GM19023 (cell line): Measurements from ENCODE around the gene PDE7B.

Source experiments
- ATAC-seq: cut with Tn5 transposase; IDR thresholded peaks from one replicate; pipeline ENCODE4 v1.9.1; 2021; ENCODE audit warnings: mild to moderate bottlenecking, moderate library complexity; ENCODE audit not compliant: unreplicated experiment

Gene PDE7B

DNA sequence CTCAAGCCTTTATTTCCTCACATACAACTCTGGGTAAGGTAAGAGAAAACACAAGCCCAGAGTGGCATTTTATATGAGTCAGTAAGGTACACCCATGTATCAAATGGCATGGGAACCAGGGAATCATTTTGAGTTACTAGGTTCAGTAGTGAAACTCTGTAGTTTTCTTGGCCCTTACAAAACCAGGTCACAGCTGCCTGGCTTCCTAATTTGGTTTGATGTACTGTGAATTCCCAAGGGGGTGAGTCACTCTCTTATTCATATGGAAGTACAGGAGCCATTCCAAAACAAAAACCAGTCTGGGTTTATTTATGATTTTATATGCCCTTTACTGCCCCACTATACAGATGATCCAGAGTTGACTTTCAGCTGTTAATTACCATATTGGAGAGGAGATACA is 70.7 kb downstream of the PDE7B start:
- no peak for ATAC-seq

DNA sequence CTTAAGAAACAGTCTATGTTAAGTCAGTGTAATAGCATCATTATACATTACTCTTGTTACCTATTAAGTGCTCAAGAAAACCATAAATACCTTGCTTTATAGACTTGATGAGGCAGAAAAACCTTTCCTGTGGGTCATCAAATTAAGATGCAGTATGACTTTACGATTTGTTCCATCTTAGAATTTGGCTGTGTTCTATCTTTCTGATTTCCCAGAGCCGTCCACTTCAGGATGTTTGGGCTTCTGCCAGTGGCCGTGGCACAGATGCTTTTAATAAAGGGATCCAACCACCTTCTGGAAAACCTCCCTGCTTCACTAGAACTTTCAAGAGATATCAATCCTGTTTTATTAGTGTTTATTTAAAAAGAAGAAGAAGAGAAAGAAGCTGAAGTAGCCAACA is 71.2 kb downstream of the PDE7B start:
- ATAC-seq = no peak

DNA sequence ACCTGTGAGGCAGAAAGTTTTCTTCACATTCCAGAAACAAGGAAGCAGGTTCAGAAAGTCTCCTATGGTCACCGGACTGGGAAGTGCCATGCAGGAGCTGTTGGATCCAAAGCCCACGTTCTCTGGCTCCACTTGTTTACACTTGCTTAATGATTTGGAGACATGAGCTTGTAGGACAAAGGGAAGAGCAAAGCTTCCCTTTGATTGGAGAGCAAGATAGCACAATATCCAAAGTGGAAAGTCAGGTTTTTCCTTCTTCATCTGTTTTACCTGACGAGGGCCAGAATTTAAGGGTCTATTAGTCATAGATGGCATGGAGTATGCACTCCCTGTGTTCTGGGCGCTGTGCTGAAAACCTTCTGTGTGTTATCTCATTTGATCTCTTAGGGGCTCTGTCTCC is 81.2 kb downstream of the PDE7B start:
- ATAC-seq = no peak

DNA sequence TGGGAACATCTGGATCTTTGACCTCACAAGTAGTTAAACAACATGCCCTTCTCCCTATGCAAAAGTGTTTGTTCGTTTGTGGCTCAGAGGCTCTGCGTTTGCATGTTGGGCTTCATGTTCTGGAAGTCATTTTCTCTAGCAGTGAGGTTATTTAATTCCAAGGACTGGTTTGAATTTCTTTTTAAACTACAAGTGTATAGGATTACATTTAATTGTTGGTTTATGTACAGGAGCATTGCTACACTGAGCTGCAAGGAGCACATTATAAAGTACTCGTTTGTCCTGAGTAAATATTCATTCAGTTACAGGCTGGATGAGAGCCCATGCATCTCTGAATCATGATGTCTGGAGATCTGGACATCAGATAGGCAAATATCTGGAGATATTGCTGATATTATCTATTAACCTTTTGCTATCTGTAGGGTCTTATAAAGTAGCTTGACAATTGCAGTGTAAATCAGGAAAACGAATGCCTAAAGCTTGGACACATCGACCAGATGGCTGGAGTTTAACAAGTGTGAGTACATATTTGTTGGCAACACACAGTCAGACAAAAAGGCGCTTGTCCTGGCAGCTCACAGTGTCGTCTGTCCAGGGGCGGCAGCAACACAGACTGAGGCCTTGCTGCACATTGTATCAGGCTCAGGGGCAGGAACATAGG is 84.6 kb downstream of the PDE7B start:
- ATAC-seq = no peak

DNA sequence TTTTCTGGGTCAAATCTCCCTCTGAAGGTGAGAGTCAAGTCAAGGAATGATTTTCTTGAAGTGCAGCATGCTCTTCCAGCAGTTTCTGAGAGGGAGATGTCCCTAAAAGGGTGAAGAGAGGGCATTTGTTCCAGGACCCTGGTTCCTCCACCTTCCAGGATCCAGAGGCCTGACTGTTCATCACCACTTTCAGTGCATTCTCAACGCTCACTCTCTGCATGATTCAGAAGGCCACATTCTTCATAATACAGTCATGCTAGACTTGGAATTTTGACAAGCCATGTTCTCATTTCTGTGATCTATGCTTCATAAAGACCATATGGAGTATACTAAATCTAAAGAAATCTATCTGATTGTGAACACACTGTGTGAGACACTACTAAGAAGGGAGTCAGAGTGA is 85.1 kb downstream of the PDE7B start:
- ATAC-seq = no peak

DNA sequence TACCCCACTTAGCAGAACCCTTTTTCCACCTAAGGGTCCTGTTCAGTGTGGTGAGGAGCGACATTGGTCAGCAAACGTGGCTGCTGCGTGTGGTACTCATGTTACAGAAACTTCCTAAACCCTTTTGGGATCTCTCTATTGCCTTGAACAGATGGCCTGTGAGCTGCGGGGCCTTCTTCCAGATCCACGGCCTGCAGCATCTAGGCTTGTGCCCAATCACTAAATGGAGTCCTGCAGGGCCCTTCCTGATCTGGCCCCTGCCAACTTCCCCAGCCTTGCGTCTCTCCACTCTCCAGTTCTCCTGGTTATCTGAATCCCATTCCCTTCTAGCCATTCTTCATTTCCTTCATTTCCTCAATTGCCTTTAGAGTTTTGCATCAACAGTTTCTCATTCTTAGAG is 85.6 kb downstream of the PDE7B start:
- ATAC-seq = no peak

DNA sequence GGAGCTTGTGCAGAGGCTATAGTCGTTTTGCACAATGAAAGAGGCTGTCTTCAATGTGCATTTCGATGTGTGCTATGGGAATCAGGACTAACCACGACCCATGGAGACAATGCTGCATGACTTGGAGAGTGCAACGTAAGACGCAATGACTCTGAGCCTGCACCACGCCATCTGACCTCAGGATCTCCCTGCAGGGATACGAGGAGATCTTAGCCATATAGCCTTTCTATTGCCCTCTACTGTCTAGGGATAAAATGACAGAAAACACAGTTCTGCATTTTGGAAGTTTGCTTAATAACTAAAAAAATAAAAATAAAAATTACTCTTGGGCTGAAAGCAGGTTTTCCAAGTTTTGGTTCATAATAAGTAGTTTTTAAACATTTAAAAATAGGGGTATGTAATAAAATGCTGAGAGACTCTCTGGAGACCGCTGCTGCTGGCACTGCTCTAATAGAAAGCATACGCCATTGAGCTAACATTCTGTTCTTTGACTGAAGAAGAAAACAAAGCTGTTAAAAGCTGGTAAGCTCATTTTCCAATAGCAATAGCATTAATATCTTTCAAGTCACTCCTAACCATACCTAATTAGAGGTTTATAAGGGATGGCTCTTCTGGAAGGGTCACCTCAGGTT is 87.2 kb downstream of the PDE7B start:
- ATAC-seq = no peak

DNA sequence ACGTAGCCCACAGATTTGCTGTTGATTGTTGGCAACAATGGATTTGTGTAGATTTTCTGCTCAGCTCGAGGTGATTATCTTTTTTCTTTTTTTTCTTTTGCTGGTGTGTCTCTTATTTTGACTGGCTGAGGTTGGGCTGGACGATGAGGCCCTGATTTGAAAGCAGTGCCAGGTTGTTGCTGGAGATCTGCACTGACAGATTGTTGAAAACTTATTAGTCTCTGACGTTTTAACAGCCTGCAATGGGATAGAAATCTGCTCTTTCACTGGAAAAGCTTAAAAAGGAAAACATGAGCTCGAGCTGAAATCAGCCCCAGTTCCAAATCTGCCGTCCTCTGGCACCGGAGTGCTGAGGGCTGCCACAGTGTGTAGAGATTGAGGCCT is 87.7 kb downstream of the PDE7B start:
- ATAC-seq = no peak

DNA sequence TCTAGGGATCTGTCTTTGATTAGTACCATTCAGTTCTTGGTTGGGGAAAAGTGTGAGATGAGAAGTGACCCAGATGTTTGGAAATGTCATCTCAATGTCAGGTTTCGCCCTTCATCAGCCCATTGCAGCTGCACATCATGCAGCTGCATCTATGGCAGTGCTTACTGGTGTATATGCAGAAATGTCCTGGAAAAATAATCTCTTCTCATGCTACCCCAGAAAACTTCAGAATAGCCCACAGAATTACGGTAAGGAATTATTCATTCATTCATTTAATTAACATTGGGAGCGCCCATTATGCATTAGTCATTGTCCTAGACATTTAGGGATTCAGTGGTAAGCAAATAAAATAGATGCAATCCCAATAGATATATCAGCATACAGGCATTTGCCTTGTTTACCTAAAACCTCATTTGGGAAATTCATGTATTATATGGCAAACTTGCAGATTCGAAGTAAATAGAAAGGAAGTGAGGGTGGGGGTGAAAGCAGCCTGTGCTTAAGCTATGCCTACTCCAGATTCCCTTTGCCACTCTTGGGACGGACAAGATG is 89.2 kb downstream of the PDE7B start:
- no peak for ATAC-seq

DNA sequence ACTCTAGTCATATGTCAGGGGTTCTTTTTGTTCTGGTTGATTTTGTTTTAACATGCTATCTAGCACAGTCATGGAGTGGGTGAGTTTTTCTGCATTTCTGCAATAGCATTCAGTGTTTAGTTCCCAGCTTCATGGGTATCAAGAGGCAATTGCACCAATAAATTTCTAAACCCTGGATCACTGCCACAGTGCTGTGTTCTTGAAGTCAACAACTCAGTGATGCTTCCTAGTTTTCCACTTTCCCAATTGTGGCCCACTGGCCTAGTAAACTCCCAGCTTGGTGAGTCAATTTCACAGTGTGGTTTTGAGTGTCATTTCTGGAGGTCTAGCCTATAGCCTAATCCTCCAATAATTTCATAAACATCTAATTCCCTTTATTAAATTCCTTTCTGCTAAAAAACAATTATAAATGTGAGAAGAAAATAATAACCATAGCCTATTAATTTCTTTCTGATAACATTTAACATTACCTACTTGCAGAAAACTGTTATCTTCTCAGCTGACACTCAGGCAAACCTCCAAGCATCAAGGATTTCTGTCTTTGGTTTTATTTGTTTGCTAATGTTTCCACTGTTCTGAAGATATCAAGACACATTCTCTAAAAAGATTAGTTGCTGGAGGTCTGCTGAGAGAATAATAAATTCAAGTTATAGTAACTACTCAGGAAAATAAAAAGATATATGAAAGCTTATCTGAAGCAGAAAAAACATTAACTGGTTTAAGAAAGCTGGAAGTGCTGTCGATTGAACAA is 89.9 kb downstream of the PDE7B start:
- no peak for ATAC-seq

DNA sequence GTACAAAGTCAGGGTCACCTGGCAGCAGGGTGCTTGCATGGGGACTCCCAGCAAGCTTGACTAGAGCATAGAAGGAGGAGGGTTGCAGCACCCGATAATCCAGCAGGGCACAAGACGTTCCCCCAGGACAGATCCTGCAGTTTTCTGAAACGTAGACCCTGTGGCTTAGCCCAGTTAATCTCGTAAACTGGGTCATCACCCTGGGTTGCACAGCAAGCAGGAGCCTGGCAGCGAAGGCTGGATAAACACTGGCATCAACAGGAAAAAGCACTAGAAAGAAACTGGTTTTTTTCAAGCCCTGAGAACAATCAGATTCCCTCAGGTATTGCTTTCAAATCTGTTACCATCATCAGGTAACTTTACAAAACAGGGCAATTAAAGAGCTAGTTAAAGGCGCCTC is 92.6 kb downstream of the PDE7B start:
- ATAC-seq = no peak

DNA sequence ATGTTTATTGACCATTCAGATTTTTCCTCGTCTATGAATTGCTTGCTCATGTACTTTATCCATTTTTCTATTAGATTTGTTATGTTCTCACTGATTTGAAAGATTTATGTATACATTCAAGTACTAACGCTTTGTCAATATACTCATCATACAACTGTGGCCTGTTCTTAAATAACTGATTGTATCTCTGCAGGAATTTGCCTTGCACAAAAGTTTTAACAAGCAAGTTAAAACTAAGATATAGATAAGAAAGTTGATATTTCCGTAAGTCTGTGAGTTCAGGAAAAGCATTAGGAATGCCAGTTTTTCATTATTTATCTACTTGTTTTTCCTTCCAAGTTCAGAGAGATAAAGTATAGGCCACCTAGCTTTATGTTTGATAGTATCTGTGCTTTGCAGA is 95.2 kb downstream of the PDE7B start:
- no peak for ATAC-seq

DNA sequence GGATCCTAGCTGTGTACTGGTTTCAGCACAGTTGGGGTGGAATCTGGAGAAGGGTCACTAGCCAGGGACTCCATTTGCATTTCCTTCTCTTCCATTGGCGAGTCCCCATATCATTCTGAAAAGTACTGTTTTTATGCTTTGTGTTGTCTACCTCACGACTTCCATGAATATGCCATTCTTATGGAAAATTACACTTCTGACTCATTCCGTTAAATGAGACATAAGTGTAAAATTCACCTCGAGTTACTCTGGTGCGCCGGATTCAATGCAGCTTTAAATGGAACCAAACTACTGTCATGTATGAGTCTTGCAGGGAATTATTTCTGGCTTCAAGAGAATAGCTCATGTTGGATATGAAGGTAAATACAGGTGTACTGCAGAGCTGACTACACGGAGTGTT is 99.2 kb downstream of the PDE7B start:
- ATAC-seq = no peak

DNA sequence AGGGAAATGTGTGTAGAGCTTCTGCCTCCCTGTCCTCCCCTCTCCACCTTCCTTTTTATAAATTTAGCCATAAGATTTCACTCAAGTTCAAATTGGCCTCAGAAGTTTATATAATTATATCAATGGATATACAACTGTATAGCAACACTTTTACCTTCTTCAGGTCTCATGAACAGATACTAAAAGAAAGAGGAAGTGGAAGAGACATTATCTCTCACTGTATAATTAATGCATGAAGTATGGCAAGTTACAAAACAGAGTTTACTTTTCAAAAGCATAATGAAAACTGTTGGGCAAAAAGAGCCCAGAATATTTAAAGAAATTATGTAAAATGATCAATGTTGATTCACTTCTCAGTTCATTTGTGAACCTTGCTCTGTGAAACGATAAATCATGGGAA is 99.7 kb downstream of the PDE7B start:
- ATAC-seq = no peak

DNA sequence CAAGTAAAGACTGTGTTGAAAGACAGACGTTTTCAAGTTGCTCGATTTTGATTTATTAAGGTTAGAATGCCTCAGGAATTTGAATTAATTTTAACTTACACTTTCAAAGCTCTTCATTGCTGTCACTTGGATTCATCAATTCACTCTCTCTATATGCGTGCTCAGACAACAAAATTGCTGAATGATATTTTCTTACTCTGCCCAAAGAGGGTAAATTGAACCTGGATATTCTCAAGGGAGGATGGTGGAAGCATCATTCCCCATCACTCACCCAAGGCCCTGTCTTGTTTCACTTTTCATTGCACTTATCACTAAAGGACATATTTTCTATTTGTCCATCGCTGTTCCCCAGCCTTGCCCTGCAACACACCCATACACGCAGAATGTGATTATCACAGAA is 102.3 kb downstream of the PDE7B start:
- ATAC-seq = no peak

DNA sequence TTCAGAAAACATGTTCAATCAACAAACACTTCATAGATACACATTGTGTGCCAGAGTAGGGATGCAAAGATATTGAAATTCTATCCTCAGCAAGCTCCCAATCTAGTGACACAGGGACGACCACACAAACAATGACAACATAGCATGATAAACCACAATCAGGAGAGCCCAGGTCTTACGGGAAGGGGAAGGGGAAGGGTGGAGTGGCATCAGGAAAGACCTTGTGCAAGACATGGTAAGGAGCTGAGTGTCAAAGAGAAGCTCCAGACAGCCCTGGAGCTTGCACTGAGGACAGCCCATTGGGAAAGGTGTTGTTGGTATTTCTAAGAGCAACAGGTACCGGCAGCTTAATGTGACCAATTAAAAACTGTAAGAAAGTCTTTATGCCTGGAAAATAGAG is 103.6 kb downstream of the PDE7B start:
- no peak for ATAC-seq

DNA sequence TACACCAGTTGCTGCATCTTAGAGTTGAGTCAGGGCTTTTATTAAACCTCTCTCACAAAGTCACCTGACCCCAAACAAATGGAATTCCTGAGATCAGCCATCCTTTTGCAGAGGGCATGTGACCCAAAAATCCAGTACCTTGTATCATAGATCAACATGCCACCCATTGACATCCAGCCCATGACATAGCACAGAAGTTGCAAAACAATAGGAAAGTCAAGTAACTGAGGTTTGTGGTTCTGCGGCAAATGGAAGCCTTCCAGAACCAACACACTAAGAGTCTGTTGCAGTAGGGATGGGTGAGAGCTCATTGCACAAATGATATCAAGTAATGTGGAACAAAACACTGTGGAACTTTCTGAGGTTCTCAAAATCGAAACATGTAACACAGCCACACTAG is 111.2 kb downstream of the PDE7B start:
- no peak for ATAC-seq

DNA sequence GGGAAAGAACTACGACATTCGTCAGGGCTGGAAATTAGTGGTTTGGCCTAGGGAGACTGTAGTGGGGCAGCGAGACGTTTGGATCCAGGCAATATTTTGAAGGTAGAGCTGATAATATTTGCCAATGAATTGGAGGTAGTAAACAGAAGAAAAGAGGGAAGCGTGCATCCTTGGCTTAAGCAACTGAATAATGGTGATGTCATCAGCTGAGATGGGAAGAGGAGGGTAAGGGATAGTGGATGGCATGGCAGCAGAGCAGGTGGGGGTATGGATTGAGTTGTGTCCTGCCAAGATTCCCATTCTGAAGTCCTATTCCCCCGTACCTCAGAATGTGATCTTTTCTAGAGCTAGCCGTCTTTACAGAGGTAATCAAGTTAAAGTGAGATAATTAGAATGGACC is 119.2 kb downstream of the PDE7B start:
- ATAC-seq = no peak

DNA sequence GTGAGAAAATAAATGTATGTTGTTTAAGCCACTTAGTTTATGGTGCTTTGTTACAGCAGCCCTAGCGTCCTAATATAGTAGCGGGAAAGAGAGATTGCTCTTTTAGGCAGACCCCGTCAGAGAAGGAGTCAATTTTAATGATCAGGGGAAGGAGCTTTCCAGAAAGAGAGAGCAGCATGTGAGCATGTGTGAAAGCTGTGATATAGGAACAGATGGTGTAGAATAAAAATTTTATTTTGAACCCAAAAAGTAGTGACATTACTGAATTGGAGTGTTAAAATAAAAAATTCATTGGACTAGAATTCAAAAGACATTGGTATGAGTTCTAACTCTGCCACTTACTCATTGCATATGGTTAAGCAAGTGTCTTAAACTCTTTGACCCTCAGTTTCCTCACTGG is 119.8 kb downstream of the PDE7B start:
- ATAC-seq = no peak

DNA sequence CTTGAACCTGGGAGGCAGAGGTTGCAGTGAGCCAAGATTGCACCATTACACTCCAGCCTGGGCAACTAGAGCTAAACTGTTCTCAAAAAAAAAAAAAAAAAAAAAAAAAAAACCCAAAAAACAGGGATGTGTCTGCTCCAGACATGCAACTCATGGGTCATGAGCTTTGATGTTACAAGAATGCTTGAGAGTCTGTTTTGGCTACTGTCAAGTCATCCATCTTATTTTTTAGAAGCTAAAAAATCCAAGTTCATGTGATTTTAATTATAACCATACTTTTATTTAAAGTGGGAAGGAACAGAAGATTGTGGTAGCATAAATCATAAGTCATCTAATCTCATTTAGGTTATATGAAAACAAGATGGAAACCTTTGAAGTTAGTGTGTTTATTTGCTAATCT is 120.6 kb downstream of the PDE7B start:
- no peak for ATAC-seq

DNA sequence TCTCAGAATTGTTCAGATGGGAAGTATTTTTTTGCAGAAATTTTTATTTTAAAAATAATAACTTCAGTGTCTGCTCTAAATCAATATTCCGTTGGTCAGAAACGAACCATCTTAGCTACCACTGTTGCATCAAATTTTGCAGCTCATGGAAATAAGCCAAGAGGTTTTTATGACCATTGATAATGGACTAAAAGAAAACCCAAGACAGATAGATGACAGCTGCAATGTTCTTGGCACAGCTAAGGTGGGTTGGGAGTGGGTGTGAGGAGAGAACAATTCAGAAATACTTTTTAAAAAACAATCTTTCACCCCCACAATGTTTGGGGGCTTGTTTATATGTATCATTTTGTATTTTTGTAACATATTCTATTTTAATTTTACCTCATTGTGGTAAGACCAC is 121.1 kb downstream of the PDE7B start:
- ATAC-seq = no peak

DNA sequence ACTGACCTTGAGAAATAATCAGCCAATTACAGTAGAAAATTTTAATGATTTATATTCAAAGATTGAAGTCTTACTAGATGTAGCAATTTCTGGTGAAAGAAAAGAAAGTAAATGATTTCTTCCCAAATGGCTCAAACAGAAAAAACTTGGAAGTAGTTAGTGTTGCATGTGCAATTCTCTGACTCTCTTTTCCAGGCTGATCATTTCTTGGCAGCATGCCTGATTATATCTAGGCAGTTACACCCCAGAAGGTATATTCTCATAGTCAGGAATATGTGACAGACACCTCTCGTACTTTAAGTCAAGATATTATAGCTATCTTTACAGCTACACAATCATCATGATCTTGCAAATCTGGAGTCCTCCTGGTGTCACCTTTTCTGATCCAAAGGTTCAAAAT is 122.9 kb downstream of the PDE7B start:
- no peak for ATAC-seq
